ENCODE results near the gene C15orf40. TPM values are rescaled to one million over a fixed set of nuclear protein-coding genes. Genes with fewer than 3 reads are reported as not detected.
"Not testable (repeated sequence)": the region's sequence is repeated elsewhere in the genome, so short reads cannot be mapped to it uniquely, and the experiment has no call there.

The C15orf40 gene
- total RNA-seq, 6 experiments from 2014 or later: 21.1 to 31.5 (median 26.3) TPM

DNA sequence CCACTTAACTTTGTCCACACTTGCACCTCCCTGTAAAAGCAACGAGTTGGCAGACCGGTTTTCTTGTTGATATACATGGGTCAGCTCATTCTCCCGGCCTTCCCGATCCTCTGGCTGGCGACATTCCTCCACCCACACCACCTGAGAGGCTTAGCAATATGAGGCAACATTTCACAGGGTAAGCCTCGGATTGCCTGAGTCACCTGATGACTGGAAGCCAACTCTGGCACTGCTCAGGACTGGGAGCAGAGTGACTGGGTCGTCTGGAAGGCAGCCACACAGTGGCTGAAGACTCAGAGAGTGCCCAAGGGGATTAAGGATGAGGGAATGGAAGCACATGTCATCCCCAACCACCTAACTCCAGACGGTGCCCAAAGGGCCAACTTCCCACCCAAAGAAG is 68.7 kb downstream of the C15orf40 start:
- H3K27ac Mint-ChIP-seq: no peak overlapping the region
- no peaks in the 10 kb centered on the region; the same call in 1 of the 2 replicates for H3K9me3 Mint-ChIP-seq
- no peak for TF ChIP-seq CTCF (IDR thresholded peaks at IDR 0.05)
- DNase-seq: peak; percentile 21
- H3K4me3 Mint-ChIP-seq: no peak overlapping the region
- H3K4me1 Mint-ChIP-seq (ENCODE audit: low read depth): no peaks in the 10 kb centered on the region
- H3K27me3 Mint-ChIP-seq (ENCODE audit: insufficient read depth): peaks cover 20% of the 10 kb centered on the region
- H3K36me3 Mint-ChIP-seq (ENCODE audit: low read depth): no peaks in the 10 kb centered on the region

GRCh38 chr15:82939678-82940077 is 71.8 kb downstream of the C15orf40 start:
- H3K4me1 Mint-ChIP-seq (ENCODE audit: low read depth); H3K36me3 Mint-ChIP-seq (ENCODE audit: low read depth); H3K4me3 Mint-ChIP-seq; DNase-seq; H3K9me3 Mint-ChIP-seq; H3K27ac Mint-ChIP-seq: not testable (repeated sequence)
- H3K27me3 Mint-ChIP-seq (ENCODE audit: insufficient read depth): peaks cover 20% of the 10 kb centered on the region

Other genes with a start within 250 kb of the C15orf40 start
- gene FSD2, start 205.6 kb downstream of the C15orf40 start, total RNA-seq (2021; fragmentation: NEBNext Ultra II Directional; extraction: Animal tissue kit (Norgen Biotek cat#: 25700)): not detected
- 1 to 10 TPM; 5.8 to 7.4 (median 6.3) TPM for gene WHAMM, start 202.0 kb downstream of the C15orf40 start, total RNA-seq (2021; fragmentation: NEBNext Ultra II Directional; extraction: Animal tissue kit (Norgen Biotek cat#: 25700))
- gene HOMER2, start 58.9 kb downstream of the C15orf40 start, total RNA-seq (2021; fragmentation: NEBNext Ultra II Directional; extraction: Animal tissue kit (Norgen Biotek cat#: 25700)): 1 to 10 TPM in 2 of 6 experiments, under 1 TPM in 4; 0.19 to 1.4 (median 0.86) TPM
- 10 to 100 TPM; 18.6 to 22.0 (median 20.3) TPM for gene RAMAC, start 25.4 kb downstream of the C15orf40 start, total RNA-seq (2021; fragmentation: NEBNext Ultra II Directional; extraction: Animal tissue kit (Norgen Biotek cat#: 25700))
- 10 to 100 TPM; 62.2 to 74.8 (median 69.4) TPM for gene BTBD1, start 55.6 kb upstream of the C15orf40 start, total RNA-seq (2021; fragmentation: NEBNext Ultra II Directional; extraction: Animal tissue kit (Norgen Biotek cat#: 25700))
- under 1 TPM in 4 of 6 experiments, not detected in 2; 0.25 to 0.46 (median 0.42) TPM for gene TM6SF1, start 96.0 kb upstream of the C15orf40 start, total RNA-seq (2021; fragmentation: NEBNext Ultra II Directional; extraction: Animal tissue kit (Norgen Biotek cat#: 25700))
- 10 to 100 TPM; 40.3 to 64.6 (median 59.2) TPM for gene HDGFL3, start 196.2 kb upstream of the C15orf40 start, total RNA-seq (2021; fragmentation: NEBNext Ultra II Directional; extraction: Animal tissue kit (Norgen Biotek cat#: 25700))

All from HFFc6 (cell line).